GM19438 (cell line): ENCODE data around the gene RCVRN.

Experiments used
- ATAC-seq: cut with Tn5 transposase; IDR thresholded peaks from one replicate; pipeline ENCODE4 v1.9.1; 2021; ENCODE audit warnings: low read depth; ENCODE audit not compliant: unreplicated experiment

Gene RCVRN

GRCh38 chr17:9899280-9900043 is 5.6 kb downstream of the RCVRN start:
- ATAC-seq = no peak

- no peak for ATAC-seq
Observed at GRCh38 chr17:9898812-9899211, 6.3 kb downstream of the RCVRN start.

DNA sequence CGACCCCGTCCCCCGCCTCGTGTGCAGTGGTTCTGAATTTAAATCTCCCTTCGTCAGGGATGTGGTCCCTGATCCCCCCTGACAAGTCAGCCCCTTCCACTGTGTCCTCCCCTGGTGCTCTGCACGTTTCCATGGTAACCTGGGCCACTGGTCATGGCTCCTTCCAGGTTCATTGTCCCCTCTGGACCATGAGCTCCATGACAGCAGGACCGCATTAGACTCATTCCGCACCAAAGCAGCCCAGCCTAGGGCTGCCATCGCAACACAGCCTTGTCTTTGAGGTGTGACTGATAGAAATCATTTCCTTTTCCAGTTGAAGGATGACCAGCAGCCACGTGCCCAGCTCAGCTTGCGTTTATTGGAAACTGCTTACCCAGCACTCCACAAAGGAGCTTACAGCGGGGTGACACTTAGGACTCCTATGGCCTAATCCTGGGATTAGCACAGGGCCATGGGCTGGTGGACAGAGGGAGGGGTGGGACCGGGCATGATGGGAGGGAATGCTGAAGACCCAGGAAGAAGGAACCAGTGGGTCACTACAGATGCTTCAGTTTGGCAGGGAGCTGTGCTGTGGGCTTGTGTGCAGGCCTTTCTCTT is 7.6 kb downstream of the RCVRN start:
- no peak for ATAC-seq

DNA sequence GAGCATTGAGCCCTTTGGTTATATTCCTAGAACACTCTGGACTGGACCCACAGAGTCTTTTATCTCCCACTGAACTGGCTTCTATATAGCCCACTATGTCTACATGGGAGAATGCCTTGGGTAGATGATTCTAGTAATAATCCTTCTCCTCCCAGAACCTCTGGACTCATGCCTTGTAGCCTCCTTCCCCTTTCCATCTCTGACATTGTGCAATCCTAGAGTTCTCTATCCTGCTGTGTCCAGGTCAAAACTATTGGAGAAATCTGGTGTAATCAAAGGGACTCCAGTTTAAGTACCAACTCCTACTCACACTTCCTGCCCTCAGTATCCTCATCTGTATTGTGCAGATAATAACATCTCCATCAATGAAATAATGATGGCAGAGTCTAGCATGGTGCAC is 9.1 kb downstream of the RCVRN start:
- no peak for ATAC-seq

GRCh38 chr17:9894231-9894630 is 10.8 kb downstream of the RCVRN start:
- no peak for ATAC-seq

GRCh38 chr17:9893411-9894012 is 11.6 kb downstream of the RCVRN start:
- no peak for ATAC-seq

GRCh38 chr17:9890124-9890523 is 14.9 kb downstream of the RCVRN start:
- ATAC-seq = no peak

GRCh38 chr17:9887508-9887907 is 17.6 kb downstream of the RCVRN start:
- ATAC-seq = no peak

DNA sequence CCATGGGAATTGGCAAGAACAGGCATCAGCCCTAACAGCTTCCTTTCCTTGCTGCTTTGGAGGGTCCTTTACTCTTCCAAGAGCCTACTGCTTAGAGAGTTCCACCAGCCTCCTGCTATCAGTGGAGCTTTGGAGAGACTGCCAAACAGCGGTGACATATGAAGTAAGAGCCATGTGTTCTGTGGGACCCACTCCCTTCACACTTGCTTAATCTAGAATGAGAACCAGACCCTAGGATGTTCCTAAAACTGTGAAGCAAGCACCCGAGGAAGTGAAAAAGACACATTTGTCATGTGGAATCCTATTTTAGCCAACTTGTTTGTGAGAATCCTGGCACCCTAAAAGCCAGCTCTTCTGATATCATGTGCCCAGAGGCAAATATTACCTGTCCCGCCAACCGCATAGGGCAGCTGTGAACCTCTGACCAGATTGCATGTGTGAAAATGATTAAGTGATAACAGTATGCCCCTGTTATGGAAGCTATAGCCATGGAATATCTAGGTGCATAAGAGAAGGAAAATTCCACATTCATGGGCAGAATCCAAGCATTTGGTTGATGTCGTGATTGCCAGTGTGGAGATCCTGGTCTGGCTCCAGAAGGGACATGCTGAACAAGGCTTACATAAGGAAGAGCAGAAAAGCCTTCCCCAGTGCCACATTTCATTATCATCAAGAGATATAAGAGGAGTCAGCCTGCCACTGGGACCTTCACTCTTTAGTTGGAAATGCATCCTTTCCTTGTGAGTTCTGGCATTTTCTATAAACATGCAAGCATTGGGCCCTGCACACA is 18.7 kb downstream of the RCVRN start:
- ATAC-seq = no peak

DNA sequence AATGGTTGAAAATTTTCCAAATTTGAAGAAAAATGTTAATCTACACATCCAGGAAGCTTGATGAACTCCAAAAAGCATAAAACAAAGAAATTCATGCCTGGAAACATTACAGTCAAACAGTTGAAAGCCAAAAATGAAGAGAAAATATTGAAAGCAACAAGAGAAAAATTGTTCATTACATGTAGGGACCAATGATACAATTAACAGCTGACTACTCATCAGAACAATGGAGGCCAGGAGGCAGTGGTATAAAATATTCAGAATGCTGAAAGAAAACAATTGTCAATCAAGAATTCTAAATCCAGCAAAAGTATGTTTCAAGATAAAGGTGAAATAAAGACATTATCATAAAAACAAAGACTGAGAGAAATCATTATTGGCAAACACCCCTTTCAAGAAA is 21.6 kb downstream of the RCVRN start:
- ATAC-seq = no peak

GRCh38 chr17:9880582-9880999 is 24.5 kb downstream of the RCVRN start:
- no peak for ATAC-seq

- ATAC-seq = no peak
Observed at GRCh38 chr17:9878786-9879525, 26.1 kb downstream of the RCVRN start.

DNA sequence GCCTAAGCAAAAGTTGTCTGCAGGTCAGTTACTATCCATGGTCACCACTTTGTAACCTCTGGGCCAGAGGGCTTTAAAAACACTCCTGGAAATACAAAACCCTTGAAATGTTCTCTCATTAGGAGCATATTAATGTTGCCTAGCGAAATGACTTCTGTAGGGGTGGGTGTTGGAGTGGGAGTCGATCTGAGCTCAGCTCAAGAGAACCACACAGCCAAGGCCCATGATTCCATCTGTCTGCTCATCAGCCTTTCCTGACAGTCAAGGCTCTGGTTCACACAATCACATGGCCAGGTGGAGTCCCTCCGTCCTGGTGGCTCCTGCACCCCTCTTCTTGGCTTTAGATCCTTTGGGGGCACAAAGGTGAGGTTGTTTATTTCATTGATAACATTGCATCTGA is 26.7 kb downstream of the RCVRN start:
- no peak for ATAC-seq

DNA sequence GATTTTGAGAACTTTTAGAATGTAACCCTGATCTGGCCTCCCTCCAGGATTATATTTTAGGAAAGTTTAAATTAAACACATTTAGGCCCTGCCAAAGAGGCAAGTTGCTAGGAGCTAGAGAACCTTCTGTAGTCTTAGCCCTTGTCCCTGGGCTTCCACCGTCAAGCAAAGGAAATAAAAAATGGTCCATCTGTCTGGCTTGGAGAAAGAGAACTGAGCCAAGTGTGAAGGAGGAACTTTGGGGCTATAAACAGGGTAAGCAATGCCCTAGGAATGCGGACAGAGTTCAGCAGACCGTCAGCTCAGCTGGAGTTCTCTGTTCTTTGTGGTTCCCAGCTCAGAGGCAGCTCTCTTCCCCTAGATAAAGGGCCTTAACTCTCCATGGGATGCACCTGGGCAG is 29.6 kb downstream of the RCVRN start:
- ATAC-seq = no peak

DNA sequence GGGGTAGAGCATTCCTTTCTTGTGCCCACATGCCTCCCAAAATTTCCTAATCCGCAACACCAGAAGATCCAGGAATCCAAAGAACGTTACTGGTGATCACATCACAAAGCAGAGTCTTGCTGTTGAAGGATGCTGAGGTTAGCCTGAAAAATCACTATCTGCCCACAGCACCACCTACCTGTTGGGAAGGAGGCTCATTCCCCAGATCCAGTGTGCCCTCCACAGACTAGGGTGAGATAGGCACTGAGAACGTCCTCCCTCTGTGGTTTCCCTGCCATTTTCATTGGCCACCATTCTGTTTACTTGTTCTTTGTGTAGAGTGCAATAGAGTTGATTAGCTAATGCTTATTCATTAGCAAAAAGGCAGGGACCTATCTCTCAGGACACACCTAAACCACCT is 30.3 kb downstream of the RCVRN start:
- ATAC-seq = no peak

DNA sequence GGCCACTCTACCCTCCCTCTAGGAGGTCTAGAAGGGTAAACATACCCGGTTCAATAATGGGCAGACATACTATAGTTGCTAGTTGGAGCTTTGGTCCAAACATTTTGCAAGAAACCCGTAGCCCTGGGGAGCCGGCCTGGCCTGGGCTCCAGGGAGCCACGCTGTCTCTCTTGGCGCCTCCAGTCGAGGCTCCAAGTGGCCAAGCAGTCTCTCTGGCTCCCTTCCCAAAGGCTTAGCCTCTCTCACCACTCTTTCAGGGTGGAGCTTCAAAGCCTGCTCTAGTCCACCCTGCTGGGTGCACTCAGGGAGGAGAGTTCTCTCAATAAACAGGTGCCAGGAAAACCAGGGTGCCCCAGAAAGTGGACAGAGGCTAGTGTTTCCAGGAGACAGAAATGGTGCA is 32.2 kb downstream of the RCVRN start:
- ATAC-seq = no peak

- no peak for ATAC-seq
Observed at GRCh38 chr17:9868552-9868951, 36.5 kb downstream of the RCVRN start.

GRCh38 chr17:9865586-9865985 is 39.5 kb downstream of the RCVRN start:
- ATAC-seq = no peak

- ATAC-seq = no peak
Observed at GRCh38 chr17:9862949-9863348, 42.1 kb downstream of the RCVRN start.

GRCh38 chr17:9862220-9862619 is 42.9 kb downstream of the RCVRN start:
- no peak for ATAC-seq

DNA sequence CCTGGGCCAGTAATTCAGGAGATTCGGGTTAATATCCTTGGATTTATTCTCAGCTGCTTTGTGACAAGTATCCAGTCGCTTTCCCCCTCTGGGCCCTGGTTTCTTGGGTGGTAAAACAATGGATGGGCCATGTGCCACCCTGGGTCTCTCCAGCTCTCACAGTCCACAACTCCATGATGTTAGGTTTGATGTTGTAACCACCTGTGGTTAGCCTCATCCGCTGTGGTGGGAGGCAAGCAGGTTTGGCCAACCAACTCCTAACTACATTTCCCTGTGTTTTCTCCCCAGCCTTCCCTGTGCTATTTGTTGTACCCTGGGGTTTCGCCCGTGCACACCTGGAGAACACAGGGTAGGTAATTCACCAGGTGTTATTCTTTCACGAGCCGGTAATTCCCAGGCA is 44.2 kb downstream of the RCVRN start:
- no peak for ATAC-seq
